DMS153 treated with DMSO at 0.1 percent for 48 hours (cell line): Measurements from ENCODE around the gene ROR1.
"Not testable (repeated sequence)": the region's sequence is repeated elsewhere in the genome, so short reads cannot be mapped to it uniquely, and the experiment has no call there.

ENCODE experiments used
- DNase-seq: peaks from one replicate; lab custom pipeline; 2025; ENCODE audit not compliant: unreplicated experiment; lab: John Stamatoyannopoulos, UW

Gene ROR1

DNA sequence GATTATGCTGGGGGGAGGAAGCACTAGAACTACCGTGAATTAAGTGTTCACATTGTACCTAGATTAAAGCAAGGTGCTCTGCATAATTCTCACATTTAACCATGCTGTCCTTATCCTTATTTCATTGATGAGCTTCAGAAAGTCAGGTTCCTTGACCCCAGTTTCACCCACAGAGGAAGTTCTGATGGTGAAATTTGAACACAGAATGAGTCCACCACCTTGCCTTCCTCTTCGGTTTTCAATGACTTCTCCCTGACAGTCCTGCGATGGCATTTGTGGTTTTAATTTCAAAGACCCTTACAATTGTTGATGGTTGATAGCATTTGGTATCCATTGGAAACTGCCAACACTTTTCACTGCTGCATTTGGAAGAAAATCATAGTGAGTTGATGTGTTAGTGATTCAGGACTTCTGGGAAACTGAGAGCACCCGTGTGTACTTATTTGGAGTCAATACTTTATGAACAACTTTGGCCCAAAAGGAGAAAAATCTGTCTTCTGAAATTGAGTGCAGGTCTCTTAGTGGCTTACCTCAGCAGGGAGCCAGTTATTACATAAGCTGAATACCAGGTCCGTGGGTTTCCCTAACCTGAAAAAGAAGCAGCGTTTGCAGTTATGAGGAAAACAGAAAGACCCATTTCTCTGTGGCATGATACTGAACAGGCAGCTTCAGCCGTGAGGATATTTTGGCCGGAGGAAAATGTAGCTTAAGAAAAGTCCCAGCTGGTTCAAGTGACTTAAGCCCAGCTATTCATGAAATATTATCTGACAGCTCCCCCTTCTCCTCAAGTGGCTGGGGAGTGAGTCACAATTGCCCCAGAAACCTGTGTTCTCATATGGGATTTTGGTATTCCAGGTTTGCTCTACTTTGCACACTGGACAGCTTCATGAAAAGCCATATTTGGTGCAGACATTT, 47.5 kb downstream of the ROR1 start:
- no peak for DNase-seq

DNA sequence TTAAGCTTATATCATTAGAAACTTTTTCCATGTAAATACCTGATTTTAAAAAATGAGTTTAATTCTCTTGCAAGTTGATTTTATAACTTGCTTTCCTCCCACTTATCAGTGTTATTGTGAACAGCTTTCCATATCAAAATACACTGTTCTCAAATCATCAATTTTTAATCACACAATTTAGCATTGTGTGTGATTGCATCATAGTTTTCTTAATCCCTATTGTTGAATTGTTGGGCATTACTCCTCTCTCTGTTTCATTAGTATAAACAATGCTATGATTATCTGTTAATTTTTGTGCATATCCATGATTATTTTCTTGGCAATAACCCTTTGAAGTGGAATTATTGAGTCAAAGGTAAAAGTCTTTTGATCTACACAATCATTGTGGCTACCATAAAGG, 48.7 kb downstream of the ROR1 start:
- no peak for DNase-seq

DNA sequence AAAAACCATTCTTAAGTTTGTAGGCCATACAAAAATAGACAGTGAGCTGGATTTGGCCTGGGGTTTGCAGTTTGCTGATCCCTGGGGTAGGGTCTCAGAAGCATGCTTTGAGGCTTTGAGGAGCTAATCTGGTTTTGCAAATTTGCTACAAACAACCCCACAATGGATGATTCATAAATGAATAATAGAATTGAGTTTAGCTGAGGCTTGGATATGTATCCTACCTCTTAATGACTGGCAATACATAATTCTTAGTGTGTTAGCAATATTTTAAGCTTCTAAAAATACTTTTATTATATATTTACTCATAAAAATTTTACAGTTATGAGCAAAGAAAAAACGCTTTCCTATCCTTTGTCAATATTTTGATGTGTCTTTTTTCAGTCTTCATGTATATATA, 50.6 kb downstream of the ROR1 start:
- no peak for DNase-seq

- no peak for DNase-seq
These were observed 51.3 kb downstream of the ROR1 start for GRCh38 chr1:63825111-63825510.

DNA sequence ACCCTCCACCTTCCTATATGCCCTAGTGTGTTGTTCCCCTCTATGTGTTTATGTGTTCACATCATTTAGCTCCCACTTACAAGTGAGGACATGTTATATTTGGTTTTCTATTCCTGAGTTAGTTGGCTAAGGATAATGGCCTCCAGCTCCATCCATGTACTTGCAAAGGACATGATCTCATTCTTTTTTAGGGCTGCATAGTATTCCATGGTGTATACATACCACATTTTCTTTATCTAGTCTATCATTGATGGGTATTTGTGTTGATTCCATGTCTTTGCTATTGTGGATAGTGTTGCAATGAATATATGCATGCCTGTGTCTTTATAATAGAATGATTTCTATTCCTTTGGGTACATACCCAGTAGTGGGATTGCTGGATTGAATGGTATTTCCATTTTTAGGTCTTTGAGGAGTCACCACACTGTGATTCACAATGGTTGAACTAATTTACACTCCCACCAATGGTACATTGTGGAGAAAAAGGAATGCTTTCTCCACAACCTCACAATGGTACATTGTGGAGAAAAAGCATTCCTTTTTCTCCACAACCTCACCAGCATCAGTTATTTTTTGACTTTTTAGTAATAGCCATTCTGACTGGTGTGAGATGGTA, 52.5 kb downstream of the ROR1 start:
- not testable (repeated sequence) for DNase-seq

- DNase-seq, result no peak
These were observed 53.8 kb downstream of the ROR1 start for GRCh38 chr1:63827411-63828321.

GRCh38 chr1:63828322-63829044, 54.7 kb downstream of the ROR1 start:
- DNase-seq, result no peak

DNA sequence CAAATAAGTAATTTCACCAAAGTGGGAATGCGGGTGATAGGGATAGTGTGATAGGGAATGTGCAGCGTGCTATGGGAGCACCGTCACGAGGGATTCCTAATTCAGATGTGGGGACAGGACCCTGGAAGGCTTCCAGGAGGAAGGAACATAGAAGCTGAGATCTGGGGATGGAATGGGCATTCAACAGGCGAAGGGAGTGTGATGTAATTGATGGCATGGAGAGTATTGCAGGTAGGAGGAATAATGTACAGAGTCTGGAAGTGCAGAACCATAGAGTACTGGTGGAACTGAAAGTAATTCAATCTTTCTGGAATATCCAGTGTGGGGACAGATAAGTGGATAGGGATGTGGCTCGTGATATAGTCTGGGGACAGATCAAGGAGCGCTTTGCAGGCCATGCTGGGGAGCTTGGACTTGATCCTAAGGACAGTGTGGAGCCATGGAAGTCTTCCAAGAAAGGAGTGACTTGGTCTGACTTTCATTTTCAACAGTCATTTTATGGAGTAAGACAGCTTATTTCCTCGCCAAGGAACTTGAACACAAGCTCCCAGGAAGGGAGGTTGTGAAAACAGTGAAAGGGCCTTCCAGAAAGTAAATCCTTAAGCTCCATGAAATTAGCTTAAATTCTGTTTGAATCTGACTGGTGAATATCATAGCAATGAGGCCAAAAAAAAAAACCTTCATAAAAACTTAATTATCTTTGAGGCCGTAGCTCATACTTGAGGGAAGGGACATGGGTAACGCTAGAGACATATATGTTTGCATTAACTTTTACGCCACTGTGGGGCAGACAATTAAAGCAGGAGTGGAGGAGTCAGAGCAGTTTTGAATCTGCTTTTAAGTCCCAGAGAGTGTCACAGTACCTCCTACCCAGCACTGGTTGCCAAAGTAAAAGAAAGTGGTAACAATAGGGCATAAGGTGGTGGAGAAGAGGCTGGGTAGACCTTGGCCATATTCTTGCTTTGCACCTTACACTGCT, 55.8 kb downstream of the ROR1 start:
- no peak for DNase-seq

DNA sequence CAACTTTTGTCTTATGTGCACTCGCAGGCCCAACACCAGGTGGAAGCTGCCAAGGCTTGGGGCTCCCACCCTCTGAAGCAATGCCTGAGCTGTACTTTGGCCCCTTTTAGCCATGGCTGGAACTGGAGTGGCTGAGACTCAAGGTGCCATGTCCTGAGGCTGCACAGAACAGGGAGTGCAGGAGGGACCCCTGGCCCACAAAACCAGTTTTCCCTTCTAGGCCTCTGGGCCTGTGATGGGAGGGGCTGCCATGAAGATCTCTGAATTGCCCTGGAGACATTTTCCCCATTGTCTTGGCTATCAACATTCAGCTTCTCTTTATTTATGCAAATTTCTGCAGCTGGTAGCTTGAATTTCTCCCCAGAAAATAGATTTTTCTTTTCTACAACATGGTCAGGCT, 57.6 kb downstream of the ROR1 start:
- DNase-seq, result no peak

DNA sequence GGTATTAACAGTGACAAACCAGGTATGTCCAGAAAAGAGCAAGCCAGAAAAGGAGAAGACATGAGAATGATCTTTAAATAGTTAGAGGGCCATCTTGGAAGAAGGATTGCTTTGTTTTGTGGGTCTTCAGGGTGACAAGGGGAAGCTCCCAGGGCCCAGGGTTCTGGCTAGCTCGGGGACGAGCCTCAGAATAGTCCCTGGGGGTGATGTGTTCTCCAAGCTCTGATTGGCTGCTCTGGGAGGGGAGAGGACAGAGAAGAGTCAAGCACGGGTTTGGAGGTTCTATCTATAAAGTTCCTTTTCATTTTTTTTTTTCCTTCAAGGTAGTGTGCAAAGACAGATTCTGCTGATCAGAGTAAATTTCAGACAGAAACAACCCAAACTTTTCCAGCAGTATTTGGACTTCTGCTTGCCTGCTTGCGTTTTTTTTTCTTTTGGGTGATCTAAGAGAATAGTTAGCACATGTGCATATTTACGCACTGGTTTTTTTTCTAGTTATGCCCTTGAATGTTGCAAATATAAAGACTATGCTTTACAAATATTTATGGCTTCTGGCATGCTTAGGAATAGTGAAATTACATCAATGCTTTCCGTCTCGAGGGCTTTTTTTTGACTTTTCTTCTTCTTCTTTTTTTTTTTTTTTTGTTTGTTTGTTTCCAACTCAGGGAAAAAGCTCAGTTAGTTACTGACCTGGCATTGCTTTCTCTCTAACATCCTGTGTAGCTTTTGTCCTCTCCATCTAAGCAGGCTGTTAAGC, 59.7 kb downstream of the ROR1 start:
- DNase-seq, result no peak

GRCh38 chr1:63835128-63835527, 61.3 kb downstream of the ROR1 start:
- no peak for DNase-seq

- DNase-seq, result no peak
These were observed 62.6 kb downstream of the ROR1 start for GRCh38 chr1:63836374-63836773.

- no peak for DNase-seq
These were observed 63.0 kb downstream of the ROR1 start for GRCh38 chr1:63836830-63837229.

DNA sequence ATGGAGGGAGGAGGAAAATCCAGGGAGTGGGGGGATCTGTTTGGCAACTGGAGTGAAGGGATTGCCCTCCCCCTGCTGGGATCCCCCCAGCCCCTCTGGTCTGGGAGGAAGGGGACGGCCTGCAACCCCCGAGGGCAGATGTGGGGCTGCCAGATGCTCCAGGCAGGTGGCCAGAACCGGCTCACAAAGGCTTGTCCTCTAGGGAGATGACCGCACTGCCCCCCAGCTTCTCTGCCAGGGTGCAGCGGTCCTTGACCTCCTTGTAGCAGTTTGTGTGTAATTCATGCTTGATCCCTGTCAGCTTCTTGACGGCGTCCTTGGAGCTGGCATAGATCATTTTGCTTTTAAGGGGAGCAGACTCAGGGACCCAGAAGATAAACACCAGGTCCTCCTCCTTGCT, 69.2 kb downstream of the ROR1 start:
- no peak for DNase-seq

- DNase-seq, result no peak
These were observed 70.1 kb downstream of the ROR1 start for GRCh38 chr1:63843884-63844283.

GRCh38 chr1:63845346-63845745, 71.5 kb downstream of the ROR1 start:
- no peak for DNase-seq

GRCh38 chr1:63847308-63847910, 73.6 kb downstream of the ROR1 start:
- no peak for DNase-seq

DNA sequence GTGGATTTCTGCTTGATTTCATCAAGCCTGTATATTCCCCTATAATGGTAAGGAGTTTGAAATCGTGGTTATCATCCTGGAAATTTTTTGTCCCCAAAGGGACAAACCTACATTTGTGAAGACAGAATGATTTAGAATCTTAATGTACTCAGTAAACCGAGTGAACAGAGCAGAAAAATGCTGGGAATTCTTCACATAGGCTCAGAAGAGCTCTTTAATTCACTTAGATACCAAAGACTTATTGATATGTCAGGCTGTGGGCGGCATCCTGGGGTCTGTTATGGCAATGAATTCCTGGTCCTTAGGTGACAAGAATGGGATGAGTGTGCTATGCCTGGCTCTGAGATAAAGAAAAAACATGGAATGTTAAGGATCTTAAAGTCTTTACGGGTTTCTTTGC, 74.9 kb downstream of the ROR1 start:
- DNase-seq, result no peak

DNA sequence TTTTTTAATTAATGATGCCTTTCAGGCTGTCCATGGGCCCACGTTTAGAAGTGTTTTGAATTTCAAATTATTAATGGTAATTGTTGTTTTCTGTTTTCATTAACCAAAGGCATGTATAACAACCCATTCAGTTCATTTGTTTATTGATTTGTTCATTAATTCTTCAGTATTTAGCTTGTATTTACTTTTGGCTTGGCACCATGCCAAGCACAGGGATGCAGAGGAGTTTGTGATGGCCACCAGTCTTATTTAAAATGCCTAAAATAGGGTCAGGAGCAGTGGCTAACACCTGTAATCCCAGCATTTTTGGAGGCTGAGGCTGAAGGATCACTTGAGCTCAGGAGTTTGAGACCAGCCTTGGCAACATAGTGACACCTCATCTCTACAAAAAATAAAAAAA, 75.3 kb downstream of the ROR1 start:
- no peak for DNase-seq
